K562 (cell line): Measurements from ENCODE around the gene SCAMP3. TPM values are rescaled to one million over a fixed set of nuclear protein-coding genes. Genes with fewer than 3 reads are reported as not detected.

ENCODE experiments used
- CBX5 ChIP-seq: IDR thresholded peaks from 2 replicates; pipeline ENCODE4 v1.6.1; 2014; ENCODE audit warnings: low read depth, borderline replicate concordance
- E2F5 ChIP-seq: sonication (generic); formaldehyde crosslinking; IDR thresholded peaks from 2 replicates; pipeline ENCODE4 v1.8.0; 2022; ENCODE audit warnings: mild to moderate bottlenecking, missing genetic modification reagents
- ELK1 ChIP-seq: sonication (generic); formaldehyde crosslinking; IDR thresholded peaks from 2 replicates; pipeline ENCODE4 v1.8.1; 2022; ENCODE audit warnings: missing genetic modification reagents
- ETV6 ChIP-seq, 3 experiments: fragments of 150-350 bp in 1 of 3; sonication (generic) in 1 of 3; formaldehyde crosslinking in 1 of 3; IDR thresholded peaks; 2 replicates each; pipeline versions ENCODE4 v1.6.1 to v1.8.0; 2014 to 2022; ENCODE audit warnings: borderline replicate concordance in 2 of 3, low read depth in 2 of 3, antibody characterized with exemption in 1 of 3, low read length in 1 of 3, mild to moderate bottlenecking in 1 of 3, missing genetic modification reagents in 1 of 3
- FOXA3 ChIP-seq, 2 experiments: fragments of 450-650 bp in 1 of 2; sonication (generic) in 1 of 2; formaldehyde crosslinking; IDR thresholded peaks in 1 of 2; conservative IDR thresholded peaks in 1 of 2; 2 replicates each; pipeline versions ENCODE4 v1.4.0 to v1.8.0; 2020 to 2022; ENCODE audit warnings: mild to moderate bottlenecking in 2 of 2, missing genetic modification reagents in 1 of 2
- HDAC8 ChIP-seq: fragments of 450-650 bp; IDR thresholded peaks from 2 replicates; pipeline ENCODE4 v1.6.1; 2016; ENCODE audit warnings: mild to moderate bottlenecking, missing genetic modification characterization, moderate library complexity, missing compliant biosample characterization
- IFI16 ChIP-seq: fragments of 250-450 bp; sonication (Bioruptor Pico); IDR thresholded peaks from 2 replicates; pipeline ENCODE4 v2.1.2; 2022; ENCODE audit warnings: mild to moderate bottlenecking, inconsistent platforms
- MBD2 ChIP-seq: sonication (generic); IDR thresholded peaks from 2 replicates; pipeline ENCODE4 v1.6.1; 2016; ENCODE audit warnings: low read depth, borderline replicate concordance
- NR3C1 ChIP-seq: sonication (generic); formaldehyde crosslinking; IDR thresholded peaks from 2 replicates; pipeline ENCODE4 v1.8.1; 2022; ENCODE audit warnings: missing genetic modification reagents
- RNF219 ChIP-seq: fragments of 250-450 bp; sonication (Bioruptor Pico); IDR thresholded peaks from 2 replicates; pipeline ENCODE4 v1.5.0; 2022; ENCODE audit warnings: mild to moderate bottlenecking
- SMARCB1 ChIP-seq: IDR thresholded peaks from 2 replicates; pipeline ENCODE4 v1.6.1; 2011; ENCODE audit warnings: improper control_type of control experiment, low read depth; ENCODE audit not compliant: insufficient read length
- STAG1 ChIP-seq: sonication (generic); formaldehyde crosslinking; IDR thresholded peaks from 2 replicates; pipeline ENCODE4 v1.5.0; 2020; ENCODE audit warnings: missing genetic modification reagents, borderline replicate concordance
- TAF9B ChIP-seq: fragments of 450-650 bp; IDR thresholded peaks from 2 replicates; pipeline ENCODE4 v1.6.1; 2018; ENCODE audit warnings: mild to moderate bottlenecking; ENCODE audit not compliant: partially characterized antibody
- TCF7 ChIP-seq: sonication (generic); IDR thresholded peaks from 2 replicates; pipeline ENCODE4 v1.6.1; 2016; ENCODE audit warnings: antibody characterized with exemption, borderline replicate concordance
- TCFL5 ChIP-seq: fragments of 250-450 bp; sonication (Bioruptor Pico); conservative IDR thresholded peaks from 2 replicates; pipeline ENCODE4 v1.6.1; 2021; ENCODE audit warnings: mild to moderate bottlenecking, moderate library complexity, matching md5 sums
- TEAD2 ChIP-seq: fragments of 450-650 bp; IDR thresholded peaks from 2 replicates; pipeline ENCODE4 v1.6.1; 2016; ENCODE audit warnings: missing genetic modification characterization, control low read depth, missing compliant biosample characterization
- ZBTB34 ChIP-seq: fragments of 250-450 bp; sonication (Bioruptor Pico); IDR thresholded peaks from 2 replicates; pipeline ENCODE4 v1.8.0; 2021; ENCODE audit warnings: mild to moderate bottlenecking, moderate library complexity
- ZKSCAN8 ChIP-seq: fragments of 200-800 bp; sonication (Bioruptor generic); IDR thresholded peaks from 2 replicates; pipeline ENCODE4 v1.6.1; 2016; ENCODE audit warnings: missing genetic modification characterization, missing compliant biosample characterization
- ZNF133 ChIP-seq: fragments of 250-450 bp; sonication (Bioruptor Pico); IDR thresholded peaks from 2 replicates; pipeline ENCODE4 v1.4.0; 2020; ENCODE audit warnings: mild to moderate bottlenecking
- ZNF143 ChIP-seq: sonication (generic); formaldehyde crosslinking; IDR thresholded peaks from 2 replicates; pipeline ENCODE4 v1.9.0; 2022; ENCODE audit warnings: mild to moderate bottlenecking, missing genetic modification reagents
- ZNF696 ChIP-seq: fragments of 250-450 bp; sonication (Bioruptor Pico); conservative IDR thresholded peaks from 2 replicates; pipeline ENCODE4 v1.4.0; 2020; ENCODE audit warnings: mild to moderate bottlenecking, moderate library complexity
- ZNF707 ChIP-seq: fragments of 250-450 bp; sonication (Bioruptor Pico); conservative IDR thresholded peaks from 2 replicates; pipeline ENCODE4 v1.8.0; 2022; ENCODE audit warnings: inconsistent platforms, mild to moderate bottlenecking, moderate library complexity
- polyA plus RNA-seq, 8 experiments: library from polyadenylated mRNA; depleted of rRNA in 4 of 8; stranded (reverse) in 5 of 8; unstranded in 3 of 8; fragments of >200 nt; fragmentation: Nextera tagmentation in 2 of 8; fragmentation: Illumina TruSeq in 1 of 8; extraction: Ambion mirVana in 2 of 8; extraction: Trizol in 1 of 8; gene quantifications; 2 replicates each; pipeline versions ENCODE4 v1.2.1 to v1.2.3, GENCODE V29; 2011 to 2014; ENCODE audit warnings: inconsistent platforms in 1 of 8, missing spikeins in 1 of 8
- total RNA-seq, 7 experiments: library from RNA; depleted of rRNA in 6 of 7; stranded (reverse); fragments of >200 nt in 6 of 7; fragmentation: Illumina TruSeq in 2 of 7; extraction: Trizol in 2 of 7; gene quantifications; 2 replicates each; pipeline versions ENCODE4 v1.2.1 to v1.2.3, GENCODE V29; 2011 to 2021; ENCODE audit warnings: low replicate concordance in 1 of 7

The SCAMP3 gene
- total and polyA plus RNA-seq, 9 of the 15 experiments (the other 6 are each of a cell fraction or from before 2014, with no cell fraction given) = 14.2 to 131 (median 86.1) TPM

GRCh38 chr1:155208541-155209311, 53.4 kb downstream of the SCAMP3 start, which contains the start of gene MTX1 (continued):
- TF ChIP-seq ZKSCAN8 (CRISPR knock-in tag) (no peak), ZNF696 (CRISPR knock-in tag) (no peak), RNF219 (CRISPR knock-in tag) (no peak), ELK1 (CRISPR knock-in tag) (no peak), TEAD2 (tag) (no peak), NR3C1 (0 out of 2 replicates have a peak, but pooled peaks have one; percentile 41), ZBTB34 (CRISPR knock-in tag) (no peak), STAG1 (CRISPR knock-in tag) (peak; percentile 46), E2F5 (CRISPR knock-in tag) (peak; percentile 75), IFI16 (CRISPR knock-in tag) (no peak), ZNF133 (CRISPR knock-in tag) (no peak), SMARCB1 (no peak), ETV6 (IDR thresholded peaks at IDR 0.05; ENCODE audit: borderline replicate concordance in 1 of 2, low read depth in 2 of 2, low read length in 1 of 2) (no peak; a peak in 1 of 4 replicates), ETV6 (CRISPR knock-in tag; IDR thresholded peaks at IDR 0.05; ENCODE audit: borderline replicate concordance) (no peak), MBD2 (peak; percentile 31; the same call in 1 of the 2 replicates), ZNF707 (CRISPR knock-in tag) (no peak), CBX5 (no peak), FOXA3 (CRISPR knock-in tag; conservative IDR thresholded peaks at IDR 0.05 in 1 of 2, IDR thresholded peaks at IDR 0.05 in 1 of 2) (no peak), TCFL5 (CRISPR knock-in tag) (no peak), ZNF143 (CRISPR knock-in tag) (no peak), TCF7 (no peak), HDAC8 (tag) (no peak), TAF9B (no peak)
